HepG2 (cell line): ENCODE results near the gene PLAC9. TPM values are rescaled to one million over a fixed set of nuclear protein-coding genes. Genes with fewer than 3 reads are reported as not detected.
"Not testable (repeated sequence)": the region's sequence is repeated elsewhere in the genome, so short reads cannot be mapped to it uniquely, and the experiment has no call there.

Experiments
- ATAC-seq: fragments of 200-7000 bp; cut with Tn5 transposase; 3 replicates; pipeline ENCODE4 v1.9.1; 2020; ENCODE audit warnings: mild to moderate bottlenecking, moderate library complexity
- BruUV-seq: library from RNA; stranded (reverse); fragments of 400-500 nt; replicated peaks from 2 replicates; lab custom pipeline; 2021; lab: Mats Ljungman, UMichigan
- CTCF ChIA-PET: fragments of 300-600 bp; formaldehyde crosslinking; extraction: SDS; loops from one replicate; lab custom pipeline; 2021; ENCODE audit warnings: low total read pairs, inconsistent platforms, low intra/inter-chr PET ratio; lab: Yijun Ruan, JAX
- POLR2A ChIA-PET: fragments of 350-600 bp; sonication (Branson Sonifier 250); formaldehyde crosslinking; loops from one replicate; lab custom pipeline; 2020; ENCODE audit warnings: antibody characterized with exemption, inconsistent platforms; lab: Yijun Ruan, JAX
- DNase-seq: peaks from one replicate; pipeline ENCODE4 v3.0.0-alpha.2; 2015; ENCODE audit warnings: low spot score
- FAIRE-seq: peaks from 3 replicates; lab custom pipeline; 2011; peaks lifted over from hg19 to GRCh38; lab: Jason Lieb, UNC
- H2AFZ ChIP-seq: one replicate; pipeline ENCODE4 v1.6.1; 2011; ENCODE audit warnings: low read length, inconsistent platforms
- H3K27ac ChIP-seq: fragments of 300-600 bp; 3 replicates; pipeline ENCODE4 v1.8.0; 2011; ENCODE audit warnings: mixed run types, mild to moderate bottlenecking, mixed read lengths, low read length, inconsistent platforms; ENCODE audit not compliant: insufficient read depth; ENCODE audit errors: extremely low read length
- H3K27me3 ChIP-seq, 2 experiments: fragments of 200-600 bp in 1 of 2; 2 replicates in 1 of 2; 3 replicates in 1 of 2; pipeline versions ENCODE4 v1.6.0 to v1.8.0; 2011; ENCODE audit warnings: low read length in 2 of 2, mild to moderate bottlenecking in 2 of 2, moderate library complexity in 2 of 2, inconsistent platforms in 1 of 2; ENCODE audit not compliant: insufficient read depth in 2 of 2, control insufficient read depth in 1 of 2
- H3K36me3 ChIP-seq, 2 experiments: fragments of 200-600 bp in 1 of 2; replicated peaks in 1 of 2; 2 replicates in 1 of 2; 3 replicates in 1 of 2; pipeline versions ENCODE4 v1.5.1 to v1.8.0; 2011; ENCODE audit warnings: low read length in 2 of 2, inconsistent platforms in 1 of 2; ENCODE audit not compliant: insufficient read depth in 2 of 2, control insufficient read depth in 1 of 2
- H3K4me1 ChIP-seq: 2 replicates; pipeline ENCODE4 v1.5.1; 2012; ENCODE audit warnings: low read length, inconsistent platforms; ENCODE audit not compliant: insufficient read depth
- H3K4me2 ChIP-seq: 2 replicates; pipeline ENCODE4 v1.6.0; 2011; ENCODE audit warnings: low read depth, low read length, inconsistent platforms
- H3K4me3 ChIP-seq, 3 experiments: fragments of 200-600 bp in 1 of 3; sonication (generic), shearing (Covaris generic) in 1 of 3; replicated peaks in 1 of 3; 2 replicates each; pipeline ENCODE4 v1.5.1; 2011 to 2016; ENCODE audit warnings: low read length in 3 of 3, inconsistent platforms in 2 of 3, low read depth in 2 of 3, mild to moderate bottlenecking in 2 of 3, control low read depth in 1 of 3, mixed read lengths in 1 of 3; ENCODE audit not compliant: insufficient read depth in 1 of 3
- H3K79me2 ChIP-seq: one replicate; pipeline ENCODE4 v1.6.1; 2011; ENCODE audit warnings: low read length, inconsistent platforms; ENCODE audit not compliant: insufficient read depth
- H3K9ac ChIP-seq: 2 replicates; pipeline ENCODE4 v1.6.0; 2011; ENCODE audit warnings: mild to moderate bottlenecking, low read depth, low read length, inconsistent platforms; ENCODE audit not compliant: insufficient read depth
- H3K9me3 ChIP-seq: 2 replicates; pipeline ENCODE4 v1.5.1; 2012; ENCODE audit warnings: mild to moderate bottlenecking, low read length
- H4K20me1 ChIP-seq: 2 replicates; pipeline ENCODE4 v1.6.0; 2011; ENCODE audit warnings: inconsistent platforms, mild to moderate bottlenecking, low read length, moderate library complexity; ENCODE audit not compliant: insufficient read depth
- ETV5 ChIP-seq: IDR thresholded peaks from 2 replicates; pipeline ENCODE4 v1.6.1; 2018; ENCODE audit warnings: missing biosample characterization, missing genetic modification reagents, inconsistent platforms, borderline replicate concordance
- FOSL2 ChIP-seq: sonication (generic); formaldehyde crosslinking; IDR thresholded peaks from 2 replicates; pipeline ENCODE4 v1.4.0; 2020; ENCODE audit warnings: missing genetic modification reagents
- GABPA ChIP-seq, 2 experiments: IDR thresholded peaks; 2 replicates each; pipeline ENCODE4 v1.6.1; 2011 to 2016; ENCODE audit warnings: low read depth in 2 of 2, low read length in 1 of 2, missing biosample characterization in 1 of 2, missing genetic modification characterization in 1 of 2
- GABPB1 ChIP-seq: IDR thresholded peaks from 2 replicates; pipeline ENCODE4 v1.6.1; 2016; ENCODE audit warnings: mild to moderate bottlenecking, missing genetic modification reagents, moderate library complexity, missing compliant biosample characterization
- NR2C2 ChIP-seq: sonication (generic); formaldehyde crosslinking; IDR thresholded peaks from 2 replicates; pipeline ENCODE4 v1.4.0; 2020; ENCODE audit warnings: missing genetic modification reagents, mild to moderate bottlenecking, moderate library complexity, borderline replicate concordance
- POLR2G ChIP-seq: fragments of 200-400 bp; formaldehyde crosslinking; IDR thresholded peaks from 2 replicates; pipeline ENCODE4 v1.6.1; 2018; ENCODE audit warnings: mild to moderate bottlenecking, low read depth, low read length, moderate library complexity
- WGBS: methylation state at CpG from one replicate; pipeline ENCODE4 v1.1.6; 2017; ENCODE audit warnings: low lambda C conversion rate; 5-methylcytosine and 5-hydroxymethylcytosine counted together
- in situ Hi-C: cut with HindIII; loops from 2 replicates; pipeline ENCODE4 v1.10.0; 2017; ENCODE audit warnings: low pct_unique_long_range_greater_than_20kb; ENCODE audit not compliant: extremely low pct_ligation_motif_present
- intact Hi-C: fragments of 100-400 bp; cut with micrococcal nuclease; formaldehyde crosslinking; loops from one replicate; pipeline ENCODE4 v1.10.0; 2022; ENCODE audit not compliant: unreplicated experiment
- polyA plus RNA-seq, 8 experiments: library from polyadenylated mRNA; depleted of rRNA in 3 of 8; stranded (reverse) in 7 of 8; unstranded in 1 of 8; fragments of >200 nt; fragmentation: Illumina TruSeq in 4 of 8; extraction: Trizol in 4 of 8; gene quantifications; 2 replicates each; pipeline versions ENCODE4 v1.2.1 to v1.2.3, GENCODE V29; 2011 to 2016; ENCODE audit warnings: low read depth in 4 of 8, missing spikeins in 1 of 8, mixed read lengths in 1 of 8; ENCODE audit not compliant: insufficient read depth in 1 of 8
- total RNA-seq, 5 experiments: library from RNA; depleted of rRNA; stranded (reverse); fragments of >200 nt; fragmentation: Illumina TruSeq; extraction: Trizol; gene quantifications; 2 replicates each; pipeline ENCODE4 v1.2.3, GENCODE V29; 2016; ENCODE audit warnings: low read depth in 1 of 5
- TF ChIP-seq, protein P1 (sequence below): sonication (generic); formaldehyde crosslinking; IDR thresholded peaks from 2 replicates; pipeline ENCODE4 v1.5.0; 2020; ENCODE audit warnings: mild to moderate bottlenecking, missing genetic modification reagents

The PLAC9 gene
- total and polyA plus RNA-seq, 2 of the 13 experiments (the other 11 are each of a cell fraction or from before 2014, with no cell fraction given), result not detected

DNA sequence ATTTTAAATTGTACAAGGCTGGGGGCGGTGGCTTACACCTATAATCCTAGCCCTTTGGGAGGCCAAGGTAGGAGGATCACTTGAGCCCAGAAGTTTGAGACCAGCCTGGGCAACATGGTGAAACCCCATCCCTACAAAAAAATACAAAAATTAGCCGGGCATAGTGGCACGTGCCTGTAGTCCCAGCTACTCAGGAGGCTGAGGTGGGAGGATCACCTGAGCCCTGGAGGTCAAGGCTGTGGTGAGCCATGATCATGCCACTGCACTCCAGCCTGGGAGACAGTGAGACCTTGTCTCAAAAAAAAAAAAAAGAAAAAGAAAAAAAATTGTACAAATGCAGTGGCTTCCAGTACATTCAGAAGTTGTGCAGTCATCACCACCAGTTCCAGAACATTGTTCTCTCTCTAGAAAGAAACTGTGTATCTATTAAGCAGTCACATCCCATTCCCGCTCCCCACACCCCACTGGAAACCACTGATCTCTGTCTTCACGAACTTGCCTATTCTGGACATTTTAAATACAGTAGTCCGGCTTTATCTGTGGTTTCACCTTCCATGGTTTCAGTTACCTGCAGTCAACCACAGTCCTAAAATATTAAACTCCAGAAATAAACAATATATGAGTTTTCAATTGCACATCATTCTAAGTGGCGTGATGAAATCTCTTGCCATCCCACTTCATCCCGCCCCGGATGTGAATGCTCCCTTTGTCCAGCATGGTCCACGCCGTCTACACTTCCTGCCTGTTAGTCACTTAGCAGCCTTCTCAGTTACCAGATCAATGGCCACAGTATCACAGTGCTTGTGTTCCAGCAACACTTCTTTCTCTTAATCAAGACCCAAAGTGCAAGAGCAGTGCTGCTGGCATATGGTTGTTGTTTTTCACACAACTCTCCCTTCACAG lies 13.1 kb downstream of the PLAC9 start:
- CTCF ChIA-PET; H3K79me2 ChIP-seq; H2AFZ ChIP-seq; H3K4me3 ChIP-seq; BruUV-seq; H3K27ac ChIP-seq; H4K20me1 ChIP-seq; H3K27me3 ChIP-seq; FAIRE-seq; H3K4me2 ChIP-seq; H3K9me3 ChIP-seq; H3K36me3 ChIP-seq; in situ Hi-C loops; H3K9ac ChIP-seq; TF ChIP-seq GABPA (IDR thresholded peaks at IDR 0.05; ENCODE audit: low read depth, low read length): not testable (repeated sequence)
- POLR2A ChIA-PET, result interaction anchor here (1.2 kb wide), 1 partner anchor 60 kb away, joined by 3 read pairs; the partner anchor contains the start of gene ANXA11
- intact Hi-C loops, result loop anchor here (10.0 kb wide), 1 partner anchor 59 kb away; the partner anchor contains the start of gene ANXA11
- 0 out of 3 replicates have a peak, but pooled peaks have one; percentile 13 for ATAC-seq
- 0 out of 2 replicates have a peak, but pooled peaks have one; percentile 32 for TF ChIP-seq POLR2G
- TF ChIP-seq GABPA (CRISPR knock-in tag; IDR thresholded peaks at IDR 0.05; ENCODE audit: low read depth), result peak; percentile 37; the same call in 1 of the 2 replicates
- TF ChIP-seq, protein P1, sequence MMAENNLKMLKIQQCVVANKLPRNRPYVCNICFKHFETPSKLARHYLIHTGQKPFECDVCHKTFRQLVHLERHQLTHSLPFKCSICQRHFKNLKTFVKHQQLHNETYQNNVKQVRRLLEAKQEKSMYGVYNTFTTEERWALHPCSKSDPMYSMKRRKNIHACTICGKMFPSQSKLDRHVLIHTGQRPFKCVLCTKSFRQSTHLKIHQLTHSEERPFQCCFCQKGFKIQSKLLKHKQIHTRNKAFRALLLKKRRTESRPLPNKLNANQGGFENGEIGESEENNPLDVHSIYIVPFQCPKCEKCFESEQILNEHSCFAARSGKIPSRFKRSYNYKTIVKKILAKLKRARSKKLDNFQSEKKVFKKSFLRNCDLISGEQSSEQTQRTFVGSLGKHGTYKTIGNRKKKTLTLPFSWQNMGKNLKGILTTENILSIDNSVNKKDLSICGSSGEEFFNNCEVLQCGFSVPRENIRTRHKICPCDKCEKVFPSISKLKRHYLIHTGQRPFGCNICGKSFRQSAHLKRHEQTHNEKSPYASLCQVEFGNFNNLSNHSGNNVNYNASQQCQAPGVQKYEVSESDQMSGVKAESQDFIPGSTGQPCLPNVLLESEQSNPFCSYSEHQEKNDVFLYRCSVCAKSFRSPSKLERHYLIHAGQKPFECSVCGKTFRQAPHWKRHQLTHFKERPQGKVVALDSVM, result peak; percentile 53; the same call in 1 of the 2 replicates
- TF ChIP-seq GABPB1 (CRISPR knock-in tag), result peak; percentile 44; the same call in 1 of the 2 replicates
- peak; percentile 51; the same call in 1 of the 2 replicates for TF ChIP-seq NR2C2 (CRISPR knock-in tag)
- peak; percentile 64; the same call in 1 of the 2 replicates for TF ChIP-seq ETV5 (CRISPR knock-in tag)
- TF ChIP-seq FOSL2 (CRISPR knock-in tag), result 0 out of 2 replicates have a peak, but pooled peaks have one; percentile 17
- H3K4me1 ChIP-seq, result peaks cover 30% of the 10 kb centered on the region
- 54% methylated on average over 11 of the region's 11 CpGs for WGBS
- peak; percentile 13 for DNase-seq
